Measurements from ENCODE around the gene MSI2. TPM values are rescaled to one million over a fixed set of nuclear protein-coding genes. Genes with fewer than 3 reads are reported as not detected.

Gene MSI2
- polyA plus RNA-seq, 1 of the 3 experiments (the other 2 are of a cell fraction) = 24.1 TPM

DNA sequence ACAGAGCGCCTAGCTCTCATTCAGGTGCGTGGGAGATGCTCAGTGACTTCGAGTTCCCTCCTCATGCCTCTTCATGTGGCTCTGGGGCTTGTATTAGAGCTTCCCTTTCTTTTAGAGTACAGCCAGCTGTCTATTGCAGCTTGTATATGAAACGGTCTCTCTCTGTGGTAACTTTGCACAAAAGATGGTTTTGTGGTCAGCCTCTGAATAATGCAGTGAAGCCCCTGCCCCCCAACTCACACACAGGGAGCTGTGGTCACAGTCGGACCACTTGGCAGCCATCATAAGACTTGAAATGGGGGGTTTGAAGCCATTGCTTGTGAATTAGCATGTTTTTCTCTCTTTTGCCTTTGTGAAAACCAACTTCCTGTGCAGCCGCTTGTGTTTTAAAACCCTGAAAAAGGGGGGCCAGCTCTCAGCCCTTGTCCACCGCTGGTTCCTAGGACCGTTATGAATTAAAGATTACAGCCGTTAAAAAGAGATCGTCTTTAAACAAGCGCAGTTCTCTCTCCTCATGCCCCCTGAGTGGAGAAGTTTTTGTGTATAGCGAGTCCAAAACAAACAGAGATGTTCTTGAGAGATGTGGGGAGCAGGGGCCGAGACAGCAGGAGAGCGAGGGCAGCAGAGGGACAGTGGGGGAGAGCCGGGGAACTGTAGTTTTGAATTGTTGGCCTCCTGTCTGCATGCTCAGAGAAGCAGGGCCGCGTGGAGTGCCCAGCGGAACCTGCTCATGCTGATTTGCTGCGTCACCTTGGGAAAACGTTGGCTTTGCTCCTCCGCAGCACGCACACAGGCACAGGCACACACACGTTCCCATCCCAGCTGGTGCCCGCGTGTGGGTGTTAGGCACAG is 199.0 kb downstream of the MSI2 start:
- H3K4me1 ChIP-seq (ENCODE audit: control insufficient read depth in 1 of 2, insufficient read depth in 2 of 2, low read depth in 1 of 2, low read length in 1 of 2) = peaks cover 11 to 16% of the 10 kb centered on the region in 2 experiments; a peak in 2 of 4 replicates
- POLR2A ChIA-PET = interaction anchor here (0.9 to 1.4 kb wide), 2 partner anchors 16 to 52 kb away, joined by 4 to 5 read pairs; no protein-coding TSS in a partner anchor
- H3K36me3 ChIP-seq (replicated peaks in 1 of 2; ENCODE audit: control insufficient read depth in 1 of 2, insufficient read depth in 2 of 2, low read length in 1 of 2) = no peaks in the 10 kb centered on the region
- no peaks in the 10 kb centered on the region for H4K20me1 ChIP-seq (ENCODE audit: insufficient read depth)
- no peak overlapping the region; a peak in 1 of 4 replicates for H3K27ac ChIP-seq (ENCODE audit: low read depth in 2 of 2, low read length in 1 of 2)
- H2AFZ ChIP-seq (ENCODE audit: low read depth) = no peak overlapping the region
- CTCF ChIA-PET = interaction anchor here (1.5 kb wide), 1 partner anchor 9 kb away, joined by 4 read pairs; no protein-coding TSS in a partner anchor
- no peaks in the 10 kb centered on the region for H3K27me3 ChIP-seq (ENCODE audit: insufficient read depth)
- no peaks in the 10 kb centered on the region for H3K79me2 ChIP-seq (ENCODE audit: insufficient read depth)
- TF ChIP-seq RXRA (IDR thresholded peaks at IDR 0.05; ENCODE audit: borderline replicate concordance, low read depth) (no peak), YY1 (IDR thresholded peaks at IDR 0.05; ENCODE audit: low read depth) (no peak), RCOR1 (IDR thresholded peaks at IDR 0.05; ENCODE audit: low read length) (no peak), NRF1 (IDR thresholded peaks at IDR 0.05; ENCODE audit: low read depth, low read length) (no peak), NFIC (IDR thresholded peaks at IDR 0.05; ENCODE audit: borderline replicate concordance) (no peak), FOXJ3 (CRISPR knock-in tag; IDR thresholded peaks at IDR 0.05) (no peak), FOXM1 (IDR thresholded peaks at IDR 0.05; ENCODE audit: low read depth) (no peak), JUND (IDR thresholded peaks at IDR 0.05) (no peak), RFX5 (IDR thresholded peaks at IDR 0.05; ENCODE audit: low read length) (no peak), TAF1 (IDR thresholded peaks at IDR 0.05; ENCODE audit: borderline replicate concordance, low read depth, low read length) (no peak), EZH2phosphoT487 (IDR thresholded peaks at IDR 0.05; ENCODE audit: borderline replicate concordance, low read depth) (no peak), GATA2 (CRISPR knock-in tag; IDR thresholded peaks at IDR 0.05) (no peak), FOSL2 (IDR thresholded peaks at IDR 0.05; ENCODE audit: borderline replicate concordance, low read depth) (no peak)
- TF ChIP-seq, protein P1, sequence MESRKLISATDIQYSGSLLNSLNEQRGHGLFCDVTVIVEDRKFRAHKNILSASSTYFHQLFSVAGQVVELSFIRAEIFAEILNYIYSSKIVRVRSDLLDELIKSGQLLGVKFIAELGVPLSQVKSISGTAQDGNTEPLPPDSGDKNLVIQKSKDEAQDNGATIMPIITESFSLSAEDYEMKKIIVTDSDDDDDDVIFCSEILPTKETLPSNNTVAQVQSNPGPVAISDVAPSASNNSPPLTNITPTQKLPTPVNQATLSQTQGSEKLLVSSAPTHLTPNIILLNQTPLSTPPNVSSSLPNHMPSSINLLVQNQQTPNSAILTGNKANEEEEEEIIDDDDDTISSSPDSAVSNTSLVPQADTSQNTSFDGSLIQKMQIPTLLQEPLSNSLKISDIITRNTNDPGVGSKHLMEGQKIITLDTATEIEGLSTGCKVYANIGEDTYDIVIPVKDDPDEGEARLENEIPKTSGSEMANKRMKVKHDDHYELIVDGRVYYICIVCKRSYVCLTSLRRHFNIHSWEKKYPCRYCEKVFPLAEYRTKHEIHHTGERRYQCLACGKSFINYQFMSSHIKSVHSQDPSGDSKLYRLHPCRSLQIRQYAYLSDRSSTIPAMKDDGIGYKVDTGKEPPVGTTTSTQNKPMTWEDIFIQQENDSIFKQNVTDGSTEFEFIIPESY (IDR thresholded peaks at IDR 0.05; ENCODE audit: borderline replicate concordance, low read depth) = no peak
- TF ChIP-seq, protein P2, sequence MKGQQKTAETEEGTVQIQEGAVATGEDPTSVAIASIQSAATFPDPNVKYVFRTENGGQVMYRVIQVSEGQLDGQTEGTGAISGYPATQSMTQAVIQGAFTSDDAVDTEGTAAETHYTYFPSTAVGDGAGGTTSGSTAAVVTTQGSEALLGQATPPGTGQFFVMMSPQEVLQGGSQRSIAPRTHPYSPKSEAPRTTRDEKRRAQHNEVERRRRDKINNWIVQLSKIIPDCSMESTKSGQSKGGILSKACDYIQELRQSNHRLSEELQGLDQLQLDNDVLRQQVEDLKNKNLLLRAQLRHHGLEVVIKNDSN (IDR thresholded peaks at IDR 0.05; ENCODE audit: borderline replicate concordance, low read depth) = no peak
- TF ChIP-seq, protein P3, sequence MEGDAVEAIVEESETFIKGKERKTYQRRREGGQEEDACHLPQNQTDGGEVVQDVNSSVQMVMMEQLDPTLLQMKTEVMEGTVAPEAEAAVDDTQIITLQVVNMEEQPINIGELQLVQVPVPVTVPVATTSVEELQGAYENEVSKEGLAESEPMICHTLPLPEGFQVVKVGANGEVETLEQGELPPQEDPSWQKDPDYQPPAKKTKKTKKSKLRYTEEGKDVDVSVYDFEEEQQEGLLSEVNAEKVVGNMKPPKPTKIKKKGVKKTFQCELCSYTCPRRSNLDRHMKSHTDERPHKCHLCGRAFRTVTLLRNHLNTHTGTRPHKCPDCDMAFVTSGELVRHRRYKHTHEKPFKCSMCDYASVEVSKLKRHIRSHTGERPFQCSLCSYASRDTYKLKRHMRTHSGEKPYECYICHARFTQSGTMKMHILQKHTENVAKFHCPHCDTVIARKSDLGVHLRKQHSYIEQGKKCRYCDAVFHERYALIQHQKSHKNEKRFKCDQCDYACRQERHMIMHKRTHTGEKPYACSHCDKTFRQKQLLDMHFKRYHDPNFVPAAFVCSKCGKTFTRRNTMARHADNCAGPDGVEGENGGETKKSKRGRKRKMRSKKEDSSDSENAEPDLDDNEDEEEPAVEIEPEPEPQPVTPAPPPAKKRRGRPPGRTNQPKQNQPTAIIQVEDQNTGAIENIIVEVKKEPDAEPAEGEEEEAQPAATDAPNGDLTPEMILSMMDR (IDR thresholded peaks at IDR 0.05) = no peak
- TF ChIP-seq, protein P4, sequence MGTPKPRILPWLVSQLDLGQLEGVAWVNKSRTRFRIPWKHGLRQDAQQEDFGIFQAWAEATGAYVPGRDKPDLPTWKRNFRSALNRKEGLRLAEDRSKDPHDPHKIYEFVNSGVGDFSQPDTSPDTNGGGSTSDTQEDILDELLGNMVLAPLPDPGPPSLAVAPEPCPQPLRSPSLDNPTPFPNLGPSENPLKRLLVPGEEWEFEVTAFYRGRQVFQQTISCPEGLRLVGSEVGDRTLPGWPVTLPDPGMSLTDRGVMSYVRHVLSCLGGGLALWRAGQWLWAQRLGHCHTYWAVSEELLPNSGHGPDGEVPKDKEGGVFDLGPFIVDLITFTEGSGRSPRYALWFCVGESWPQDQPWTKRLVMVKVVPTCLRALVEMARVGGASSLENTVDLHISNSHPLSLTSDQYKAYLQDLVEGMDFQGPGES (IDR thresholded peaks at IDR 0.05; ENCODE audit: low read depth, low read length) = no peak
- TF ChIP-seq, protein P5, sequence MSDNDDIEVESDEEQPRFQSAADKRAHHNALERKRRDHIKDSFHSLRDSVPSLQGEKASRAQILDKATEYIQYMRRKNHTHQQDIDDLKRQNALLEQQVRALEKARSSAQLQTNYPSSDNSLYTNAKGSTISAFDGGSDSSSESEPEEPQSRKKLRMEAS (IDR thresholded peaks at IDR 0.05; ENCODE audit: low read depth) = no peak
- TF ChIP-seq, protein P6, sequence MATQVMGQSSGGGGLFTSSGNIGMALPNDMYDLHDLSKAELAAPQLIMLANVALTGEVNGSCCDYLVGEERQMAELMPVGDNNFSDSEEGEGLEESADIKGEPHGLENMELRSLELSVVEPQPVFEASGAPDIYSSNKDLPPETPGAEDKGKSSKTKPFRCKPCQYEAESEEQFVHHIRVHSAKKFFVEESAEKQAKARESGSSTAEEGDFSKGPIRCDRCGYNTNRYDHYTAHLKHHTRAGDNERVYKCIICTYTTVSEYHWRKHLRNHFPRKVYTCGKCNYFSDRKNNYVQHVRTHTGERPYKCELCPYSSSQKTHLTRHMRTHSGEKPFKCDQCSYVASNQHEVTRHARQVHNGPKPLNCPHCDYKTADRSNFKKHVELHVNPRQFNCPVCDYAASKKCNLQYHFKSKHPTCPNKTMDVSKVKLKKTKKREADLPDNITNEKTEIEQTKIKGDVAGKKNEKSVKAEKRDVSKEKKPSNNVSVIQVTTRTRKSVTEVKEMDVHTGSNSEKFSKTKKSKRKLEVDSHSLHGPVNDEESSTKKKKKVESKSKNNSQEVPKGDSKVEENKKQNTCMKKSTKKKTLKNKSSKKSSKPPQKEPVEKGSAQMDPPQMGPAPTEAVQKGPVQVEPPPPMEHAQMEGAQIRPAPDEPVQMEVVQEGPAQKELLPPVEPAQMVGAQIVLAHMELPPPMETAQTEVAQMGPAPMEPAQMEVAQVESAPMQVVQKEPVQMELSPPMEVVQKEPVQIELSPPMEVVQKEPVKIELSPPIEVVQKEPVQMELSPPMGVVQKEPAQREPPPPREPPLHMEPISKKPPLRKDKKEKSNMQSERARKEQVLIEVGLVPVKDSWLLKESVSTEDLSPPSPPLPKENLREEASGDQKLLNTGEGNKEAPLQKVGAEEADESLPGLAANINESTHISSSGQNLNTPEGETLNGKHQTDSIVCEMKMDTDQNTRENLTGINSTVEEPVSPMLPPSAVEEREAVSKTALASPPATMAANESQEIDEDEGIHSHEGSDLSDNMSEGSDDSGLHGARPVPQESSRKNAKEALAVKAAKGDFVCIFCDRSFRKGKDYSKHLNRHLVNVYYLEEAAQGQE (IDR thresholded peaks at IDR 0.05; ENCODE audit: low read depth, low read length) = no peak
- H3F3A ChIP-seq (replicated peaks; ENCODE audit: insufficient read depth) = no peaks in the 10 kb centered on the region
- no peaks in the 10 kb centered on the region for H3K9me3 ChIP-seq
- DNase-seq = no peak
- no peak overlapping the region for H3K4me3 ChIP-seq (ENCODE audit: low read depth in 2 of 2, low read length in 1 of 2)
- WGBS (ENCODE audit: low lambda C conversion rate) = 91% methylated on average over 25 of the region's 25 CpGs
- H3K4me2 ChIP-seq = no peak overlapping the region
- H3K9me2 ChIP-seq = no peaks in the 10 kb centered on the region
- H3K9ac ChIP-seq = no peak overlapping the region
